HEK293 (cell line): ENCODE data around the gene TMEM184B.

Source experiments
- BCL11A ChIP-seq: fragments of 450-650 bp; formaldehyde crosslinking; IDR thresholded peaks from 2 replicates; pipeline ENCODE4 v1.5.1; 2016; ENCODE audit warnings: low read depth, missing biosample characterization, missing genetic modification characterization
- CTCF ChIP-seq: fragments of 450-650 bp; formaldehyde crosslinking; IDR thresholded peaks from 2 replicates; pipeline ENCODE4 v1.5.1; 2016; ENCODE audit warnings: missing biosample characterization, missing genetic modification characterization
- KLF10 ChIP-seq: fragments of 450-650 bp; IDR thresholded peaks from 2 replicates; pipeline ENCODE4 v1.5.1; 2018; ENCODE audit warnings: missing biosample characterization, mild to moderate bottlenecking, missing genetic modification characterization
- REST ChIP-seq: fragments of 450-650 bp; formaldehyde crosslinking; IDR thresholded peaks from 2 replicates; pipeline ENCODE4 v1.5.1; 2016; ENCODE audit warnings: missing biosample characterization, missing genetic modification characterization
- YY1 ChIP-seq: fragments of 450-650 bp; formaldehyde crosslinking; IDR thresholded peaks from 2 replicates; pipeline ENCODE4 v1.5.1; 2018; ENCODE audit warnings: missing biosample characterization, missing genetic modification characterization
- ZBTB7A ChIP-seq: fragments of 450-650 bp; formaldehyde crosslinking; IDR thresholded peaks from 2 replicates; pipeline ENCODE4 v1.5.1; 2016; ENCODE audit warnings: low read depth, missing biosample characterization, missing genetic modification characterization
- ZNF184 ChIP-seq: fragments of 450-650 bp; IDR thresholded peaks from 2 replicates; pipeline ENCODE4 v1.5.1; 2018; ENCODE audit warnings: missing biosample characterization, mild to moderate bottlenecking, missing genetic modification characterization
- ZNF280C ChIP-seq: fragments of 450-650 bp; formaldehyde crosslinking; IDR thresholded peaks from 2 replicates; pipeline ENCODE4 v1.5.1; 2016; ENCODE audit warnings: missing biosample characterization, missing genetic modification characterization
- ZNF510 ChIP-seq: fragments of 450-650 bp; formaldehyde crosslinking; IDR thresholded peaks from 2 replicates; pipeline ENCODE4 v1.5.1; 2018; ENCODE audit warnings: mild to moderate bottlenecking, missing genetic modification characterization, missing biosample characterization; ENCODE audit not compliant: insufficient replicate concordance
- ZNF549 ChIP-seq: fragments of 450-650 bp; IDR thresholded peaks from 2 replicates; pipeline ENCODE4 v1.5.1; 2018; ENCODE audit warnings: missing biosample characterization, missing genetic modification characterization, mild to moderate bottlenecking, inconsistent platforms, moderate library complexity
- ZNF580 ChIP-seq: fragments of 450-650 bp; formaldehyde crosslinking; IDR thresholded peaks from 2 replicates; pipeline ENCODE4 v1.5.1; 2016; ENCODE audit warnings: missing biosample characterization, missing genetic modification characterization
- ZNF707 ChIP-seq: fragments of 450-650 bp; formaldehyde crosslinking; IDR thresholded peaks from 2 replicates; pipeline ENCODE4 v1.5.1; 2016; ENCODE audit warnings: missing biosample characterization, missing genetic modification characterization
- ZNF76 ChIP-seq: fragments of 450-650 bp; formaldehyde crosslinking; IDR thresholded peaks from 2 replicates; pipeline ENCODE4; 2016; ENCODE audit warnings: low read depth, missing biosample characterization, missing genetic modification characterization, borderline replicate concordance
- ZNF837 ChIP-seq: fragments of 450-650 bp; formaldehyde crosslinking; IDR thresholded peaks from 2 replicates; pipeline ENCODE4 v1.5.1; 2016; ENCODE audit warnings: missing biosample characterization, missing genetic modification characterization

- no peak for TF ChIP-seq ZBTB7A (tag by site-specific recombination)
- TF ChIP-seq ZNF76 (tag by site-specific recombination), result no peak
- TF ChIP-seq ZNF280C (tag by site-specific recombination), result no peak
- TF ChIP-seq CTCF, result no peak
- TF ChIP-seq REST (tag by site-specific recombination), result no peak
- no peak for TF ChIP-seq ZNF549 (tag by site-specific recombination)
- TF ChIP-seq YY1 (tag by site-specific recombination), result no peak
- no peak for TF ChIP-seq BCL11A
- TF ChIP-seq ZNF184 (tag by site-specific recombination), result no peak
- TF ChIP-seq ZNF837, result no peak
- TF ChIP-seq ZNF580 (tag by site-specific recombination), result no peak
- TF ChIP-seq ZNF707 (tag by site-specific recombination), result no peak
- no peak for TF ChIP-seq KLF10 (tag by site-specific recombination)
- TF ChIP-seq ZNF510 (tag by site-specific recombination), result no peak
Measured at GRCh38 chr22:38258895-38259294, 13.9 kb downstream of the TMEM184B start.
